Suprapubic skin (tissue), 4 donors: Measurements from ENCODE around the gene LINC01488. TPM values are rescaled to one million over a fixed set of nuclear protein-coding genes. Genes with fewer than 3 reads are reported as not detected.

Experiments
- DNase-seq, 2 donors: peaks; one replicate each; pipeline ENCODE4 v3.0.0-alpha.2; 2019; ENCODE audit warnings: low spot score in 2 of 2
- H3K27ac ChIP-seq: fragments of 200-600 bp; sonication (generic); one replicate; pipeline ENCODE4 v1.5.1; 2019
- H3K27me3 ChIP-seq: fragments of 200-600 bp; sonication (generic); one replicate; pipeline ENCODE4 v1.5.1; 2019
- H3K36me3 ChIP-seq: fragments of 200-600 bp; sonication (generic); one replicate; pipeline ENCODE4 v1.5.1; 2019
- H3K4me1 ChIP-seq: fragments of 200-600 bp; sonication (generic); one replicate; pipeline ENCODE4 v1.5.1; 2019
- H3K4me3 ChIP-seq: fragments of 200-600 bp; sonication (generic); one replicate; pipeline ENCODE4 v1.5.1; 2019; ENCODE audit warnings: mild to moderate bottlenecking
- H3K9me3 ChIP-seq: fragments of 200-600 bp; sonication (generic); one replicate; pipeline ENCODE4 v1.5.1; 2019
- CTCF ChIP-seq, 2 donors: fragments of 200-600 bp in 1 of 2; fragments of 450-650 bp in 1 of 2; sonication (generic) in 1 of 2; IDR thresholded peaks; one replicate each; pipeline ENCODE4 v1.5.1; 2016 to 2019; ENCODE audit warnings: antibody characterized with exemption in 2 of 2, mild to moderate bottlenecking in 1 of 2, moderate library complexity in 1 of 2
- EP300 ChIP-seq: sonication (generic); formaldehyde crosslinking; IDR thresholded peaks from one replicate; pipeline ENCODE4 v1.6.1; 2017; ENCODE audit warnings: antibody characterized with exemption
- POLR2A ChIP-seq, 2 donors: fragments of 450-650 bp; IDR thresholded peaks; one replicate each; pipeline ENCODE4 v1.6.1; 2017; ENCODE audit warnings: antibody characterized with exemption in 2 of 2, mild to moderate bottlenecking in 2 of 2, moderate library complexity in 2 of 2
- POLR2AphosphoS5 ChIP-seq, 3 donors: sonication (generic); formaldehyde crosslinking; IDR thresholded peaks; one replicate each; pipeline ENCODE4 v1.6.1; 2017; ENCODE audit warnings: antibody characterized with exemption in 3 of 3
- WGBS: methylation state at CpG from one replicate; pipeline ENCODE4 v1.1.5; 2018; 5-methylcytosine and 5-hydroxymethylcytosine counted together
- total RNA-seq, 4 donors: library from RNA; depleted of rRNA; stranded (reverse); fragments of >200 nt; gene quantifications; one replicate each; pipeline ENCODE4 v1.1.0, GENCODE V29; 2016

The LINC01488 gene
- total RNA-seq, 4 donors from 2014 or later, result not detected

DNA sequence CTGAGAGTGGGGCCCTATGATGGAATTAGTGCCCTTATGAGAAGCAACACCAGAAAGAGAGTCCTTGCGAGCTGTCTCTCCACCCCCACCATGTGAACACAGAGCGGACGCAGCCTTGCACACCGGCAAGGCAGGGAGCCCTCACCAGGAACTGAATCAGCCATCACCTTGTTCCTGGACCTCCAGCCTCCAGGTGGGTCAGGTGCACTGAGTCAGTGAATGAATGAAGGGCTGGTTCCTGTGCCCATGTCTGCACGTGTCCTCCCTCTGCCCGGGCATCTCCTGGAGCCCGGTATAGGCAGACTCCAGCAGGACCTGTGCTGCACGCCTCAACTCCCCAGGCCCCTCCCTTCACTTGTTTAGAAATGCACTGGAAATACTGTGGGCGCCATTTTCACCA is 54.9 kb downstream of the LINC01488 start:
- no peaks in the 10 kb centered on the region for H3K36me3 ChIP-seq
- no peak overlapping the region for H3K4me3 ChIP-seq
- H3K4me1 ChIP-seq, result peaks cover 21% of the 10 kb centered on the region
- no peaks in the 10 kb centered on the region for H3K9me3 ChIP-seq
- no peak for TF ChIP-seq EP300
- no peak for TF ChIP-seq CTCF (IDR thresholded peaks at IDR 0.05)
- 73% methylated on average over 5 of the region's 9 CpGs for WGBS
- no peaks in the 10 kb centered on the region for H3K27me3 ChIP-seq
- peak in 1 of 2 donors; percentile 43 for DNase-seq
- H3K27ac ChIP-seq, result no peak overlapping the region

DNA sequence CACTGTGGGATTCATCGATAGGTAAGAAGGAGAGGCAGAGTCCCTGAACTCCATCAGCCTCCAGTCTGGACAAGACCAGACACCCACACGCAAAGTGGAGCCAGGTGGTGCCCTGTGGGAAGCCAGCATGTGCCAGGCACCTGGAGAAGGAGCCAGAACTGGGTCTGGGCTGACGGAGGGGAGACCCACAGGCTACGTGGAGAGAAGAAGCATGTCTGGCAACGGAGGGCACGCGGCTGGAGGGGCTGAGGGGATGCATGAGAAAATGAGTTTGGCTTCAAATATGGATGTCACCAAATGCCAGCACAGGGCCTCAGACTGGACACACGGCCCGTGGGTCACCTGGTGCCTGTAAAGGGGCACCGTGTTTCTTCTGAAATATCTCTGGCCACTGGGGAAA is 55.7 kb downstream of the LINC01488 start:
- H3K36me3 ChIP-seq, result no peaks in the 10 kb centered on the region
- no peaks in the 10 kb centered on the region for H3K9me3 ChIP-seq
- H3K4me1 ChIP-seq, result peaks cover 28% of the 10 kb centered on the region
- 80% methylated on average over 10 of the region's 10 CpGs for WGBS
- TF ChIP-seq CTCF (IDR thresholded peaks at IDR 0.05) (no peak), EP300 (no peak), POLR2AphosphoS5 (IDR thresholded peaks at IDR 0.05) (no peak)
- DNase-seq, result peak in 1 of 2 donors; percentile 45
- H3K27ac ChIP-seq, result no peak overlapping the region
- H3K4me3 ChIP-seq, result no peak overlapping the region
- no peaks in the 10 kb centered on the region for H3K27me3 ChIP-seq

- 92% methylated on average over 12 of the region's 12 CpGs for WGBS
- TF ChIP-seq EP300, result no peak
- no peak for TF ChIP-seq POLR2A (IDR thresholded peaks at IDR 0.05)
- TF ChIP-seq POLR2AphosphoS5 (IDR thresholded peaks at IDR 0.05), result no peak
- no peak for TF ChIP-seq CTCF (IDR thresholded peaks at IDR 0.05)
- H3K9me3 ChIP-seq, result no peaks in the 10 kb centered on the region
- no peaks in the 10 kb centered on the region for H3K36me3 ChIP-seq
- DNase-seq, result peak in 1 of 2 donors; percentile 55
- no peaks in the 10 kb centered on the region for H3K27me3 ChIP-seq
- H3K27ac ChIP-seq, result no peak overlapping the region
- H3K4me1 ChIP-seq, result peaks cover 28% of the 10 kb centered on the region
- H3K4me3 ChIP-seq, result no peak overlapping the region
Observed at GRCh38 chr11:69537855-69538640, 56.6 kb downstream of the LINC01488 start.

DNA sequence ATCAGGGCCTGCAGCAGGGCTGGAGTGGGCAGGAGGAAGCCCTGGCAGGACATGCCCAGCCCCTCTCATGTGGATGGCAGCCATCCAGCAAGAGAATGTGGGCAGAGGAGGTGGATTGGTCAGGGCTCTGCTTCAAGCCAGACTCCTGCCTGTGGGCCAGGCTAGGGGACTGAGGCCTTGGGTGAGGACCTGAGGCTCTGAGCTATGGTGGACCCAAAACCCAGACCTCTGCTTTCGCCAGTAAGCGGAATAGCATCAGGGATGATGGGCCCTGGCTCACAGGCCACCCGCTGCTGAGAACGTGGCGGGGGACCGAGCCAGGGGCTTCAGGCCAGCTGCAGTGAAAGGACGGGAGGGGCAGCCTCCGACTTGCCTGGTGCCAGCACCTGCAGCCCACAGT is 57.4 kb downstream of the LINC01488 start:
- no peaks in the 10 kb centered on the region for H3K27me3 ChIP-seq
- H3K36me3 ChIP-seq, result no peaks in the 10 kb centered on the region
- peaks cover 28% of the 10 kb centered on the region for H3K4me1 ChIP-seq
- TF ChIP-seq POLR2A (IDR thresholded peaks at IDR 0.05) (no peak), CTCF (IDR thresholded peaks at IDR 0.05) (no peak), EP300 (no peak), POLR2AphosphoS5 (IDR thresholded peaks at IDR 0.05) (no peak)
- DNase-seq, result peak in 1 of 2 donors; percentile 44
- 72% methylated on average over 5 of the region's 8 CpGs for WGBS
- H3K4me3 ChIP-seq, result no peak overlapping the region
- no peaks in the 10 kb centered on the region for H3K9me3 ChIP-seq
- H3K27ac ChIP-seq, result no peak overlapping the region

- H3K27me3 ChIP-seq, result no peaks in the 10 kb centered on the region
- no peaks in the 10 kb centered on the region for H3K36me3 ChIP-seq
- H3K4me3 ChIP-seq, result no peak overlapping the region
- H3K4me1 ChIP-seq, result peaks cover 28% of the 10 kb centered on the region
- TF ChIP-seq POLR2A (IDR thresholded peaks at IDR 0.05) (no peak), EP300 (no peak), POLR2AphosphoS5 (IDR thresholded peaks at IDR 0.05) (no peak), CTCF (IDR thresholded peaks at IDR 0.05) (no peak)
- DNase-seq, result peak in 1 of 2 donors; percentile 62
- H3K27ac ChIP-seq, result peak overlapping the region; percentile 71
- 68% methylated on average over 14 of the region's 14 CpGs for WGBS
- no peaks in the 10 kb centered on the region for H3K9me3 ChIP-seq
Observed at GRCh38 chr11:69539416-69540117, 58.1 kb downstream of the LINC01488 start.
